ENCODE measurements around the gene SAMD14.

SAMD14 gene

DNA sequence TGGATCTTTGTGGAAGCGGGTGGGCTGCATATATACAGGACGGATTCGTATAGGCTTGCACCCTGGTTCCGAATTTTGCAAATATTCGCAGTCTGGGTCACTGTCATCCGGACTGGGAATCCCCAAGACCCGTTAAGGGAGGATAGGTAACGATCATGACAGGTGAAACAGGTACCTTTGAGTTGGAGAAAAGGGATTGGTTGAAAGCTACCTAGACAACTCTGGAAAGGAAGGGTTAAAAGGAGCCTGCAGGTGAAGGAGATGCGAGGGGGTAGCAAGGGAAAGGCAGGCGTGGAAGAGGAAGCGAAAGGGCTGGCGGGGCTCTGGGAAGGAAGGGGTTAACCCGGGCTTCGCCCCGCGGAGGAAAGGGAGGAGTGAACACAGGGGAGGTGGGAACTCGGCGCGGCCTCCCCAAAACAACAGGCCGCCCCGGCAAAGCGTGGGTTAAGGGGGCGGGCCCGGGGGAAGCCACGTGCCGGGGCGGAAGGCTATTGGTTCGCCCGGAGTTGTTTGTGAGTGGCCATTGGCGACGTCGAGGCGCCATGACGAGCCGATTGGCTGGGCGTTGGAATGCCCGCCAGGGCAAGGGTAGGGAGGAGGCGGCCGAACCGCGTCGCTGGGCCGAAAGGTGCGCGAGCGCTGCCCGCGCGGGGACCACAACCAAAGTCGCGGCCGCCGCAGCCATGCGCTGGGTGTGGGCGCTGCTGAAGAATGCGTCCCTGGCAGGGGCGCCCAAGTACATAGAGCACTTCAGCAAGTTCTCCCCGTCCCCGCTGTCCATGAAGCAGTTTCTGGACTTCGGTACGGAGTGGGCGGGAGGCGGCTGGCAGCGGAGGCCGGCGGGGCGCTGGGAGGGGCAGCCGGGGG, 35.0 kb downstream of the SAMD14 start, which contains the start of gene PDK2:
Gene PDK2, plus strand, starts transcription at position 599 of the 867 bp plus-strand sequence. Its CDS starts 85 bp downstream, at position 684.
- peak; percentile 96 for DNase-seq

- peak; percentile 89 for DNase-seq
These were observed 35.7 kb downstream of the SAMD14 start for GRCh38 chr17:50094243-50094752.

DNA sequence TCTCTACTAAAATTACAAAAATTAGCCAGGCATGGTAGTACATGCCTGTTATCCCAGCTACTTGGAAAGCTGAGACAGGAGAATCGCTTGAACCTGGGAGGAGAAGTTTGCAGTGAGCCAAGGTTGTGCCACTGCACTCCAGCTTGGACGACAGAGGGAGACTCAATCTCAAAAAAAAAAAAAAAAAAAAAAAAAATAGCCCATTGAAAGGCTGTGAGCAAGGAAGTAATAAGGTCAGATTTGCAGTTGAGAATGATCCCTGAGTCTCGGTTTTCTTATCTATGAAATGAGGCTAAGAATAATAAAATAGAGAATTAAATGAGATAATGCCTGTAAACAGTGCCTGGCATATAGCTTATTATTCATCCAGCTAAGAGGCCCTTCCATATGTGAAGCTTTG, 36.2 kb downstream of the SAMD14 start:
- DNase-seq = no peak

DNA sequence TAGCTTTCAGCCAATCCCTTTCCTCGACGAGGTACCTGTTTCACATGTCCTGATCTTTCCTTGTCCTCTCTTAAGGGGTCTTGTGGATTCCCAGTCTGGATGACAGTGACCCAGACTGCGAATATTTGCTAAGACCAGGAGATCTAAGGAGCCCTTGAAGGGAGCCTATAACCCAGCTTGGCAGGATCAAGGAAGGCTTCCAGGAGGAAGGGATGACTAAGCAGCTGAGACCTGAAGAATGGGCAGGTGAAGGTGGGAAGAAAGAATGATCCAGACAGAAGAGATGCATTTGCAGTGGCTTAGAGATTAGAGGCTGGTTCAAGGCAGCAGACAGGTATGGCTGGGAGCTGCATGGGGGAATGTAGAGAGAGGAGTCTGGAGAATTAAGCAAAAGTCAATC, 36.7 kb downstream of the SAMD14 start:
- no peak for DNase-seq

GRCh38 chr17:50091918-50092285, 38.1 kb downstream of the SAMD14 start:
- DNase-seq = no peak

DNA sequence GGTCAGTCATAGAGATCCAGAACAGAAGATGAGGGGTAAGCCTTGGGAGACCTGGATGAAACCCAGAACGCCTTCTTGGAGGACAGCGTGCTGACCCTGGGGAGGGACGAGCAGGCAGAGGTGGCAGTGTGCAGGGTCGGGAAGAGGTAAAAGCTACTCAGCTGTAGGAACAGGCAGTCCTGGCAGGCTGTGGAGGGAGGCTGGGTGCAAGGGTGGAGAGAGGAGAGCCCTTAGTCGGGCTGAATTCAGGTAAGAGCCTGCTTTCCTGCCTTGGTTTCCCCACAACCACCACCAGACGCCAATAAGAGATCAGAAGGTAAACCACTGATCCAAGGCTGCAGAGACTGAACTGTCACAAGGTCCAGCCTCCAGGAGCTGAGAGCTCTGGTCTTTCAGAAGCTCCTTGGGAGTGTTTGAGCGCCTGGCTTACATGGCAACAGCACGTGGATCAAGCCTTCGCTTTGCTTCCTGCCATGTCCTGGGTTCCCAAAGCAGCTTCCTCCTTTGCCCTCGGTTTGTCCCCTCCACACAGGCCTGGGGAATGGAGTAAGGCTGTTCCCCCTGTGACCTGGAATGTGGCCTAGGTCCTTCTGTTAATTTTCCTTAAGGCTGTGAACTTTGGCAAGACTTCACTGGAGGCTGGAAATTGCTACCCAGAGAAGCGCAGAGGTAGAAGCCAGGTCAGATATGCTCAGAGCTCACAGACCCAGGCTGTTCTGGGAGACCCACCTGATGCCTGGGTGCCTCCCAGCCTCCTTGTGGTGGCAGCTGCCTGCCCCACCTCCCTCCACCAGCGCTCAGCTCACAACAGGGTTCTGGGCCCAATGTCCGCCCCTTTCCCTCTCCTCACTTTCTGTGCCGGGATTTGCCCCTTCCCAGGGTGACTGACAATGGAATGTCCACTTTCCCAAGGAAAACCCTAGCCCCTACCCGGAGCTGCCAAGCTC, 38.7 kb downstream of the SAMD14 start:
- no peak for DNase-seq

- no peak for DNase-seq
These were observed 39.9 kb downstream of the SAMD14 start for GRCh38 chr17:50090071-50090470.

- DNase-seq = no peak
These were observed 40.8 kb downstream of the SAMD14 start for GRCh38 chr17:50088952-50089825.

DNA sequence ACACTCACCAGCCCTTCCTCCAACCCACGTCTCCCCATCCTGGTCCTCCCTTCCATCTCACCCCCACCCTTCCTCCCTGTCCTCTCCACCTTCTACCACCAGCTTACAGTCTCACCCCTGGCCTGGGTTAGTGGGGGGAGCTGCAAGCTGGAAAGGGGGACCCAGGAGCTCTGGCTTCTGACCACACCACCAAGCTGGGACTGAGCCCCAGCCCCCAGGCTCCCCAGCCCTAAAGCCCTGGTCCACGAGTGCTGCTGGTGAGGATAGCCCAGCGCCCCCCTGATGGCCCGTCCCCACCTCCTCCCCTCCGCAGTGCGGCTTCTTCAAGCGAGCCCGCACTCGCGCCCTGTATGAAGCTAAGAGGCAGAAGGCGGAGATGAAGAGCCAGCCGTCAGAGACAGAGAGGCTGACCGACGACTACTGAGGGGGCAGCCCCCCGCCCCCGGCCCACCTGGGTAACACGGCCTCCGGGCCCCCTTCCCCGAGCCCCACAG, 42.0 kb downstream of the SAMD14 start:
- DNase-seq = no peak

- peak; percentile 65 for DNase-seq
These were observed 42.6 kb downstream of the SAMD14 start for GRCh38 chr17:50087246-50087911.

GRCh38 chr17:50081757-50082156, 48.2 kb downstream of the SAMD14 start:
- no peak for DNase-seq

GRCh38 chr17:50080827-50081226, 49.1 kb downstream of the SAMD14 start:
- no peak for DNase-seq

DNA sequence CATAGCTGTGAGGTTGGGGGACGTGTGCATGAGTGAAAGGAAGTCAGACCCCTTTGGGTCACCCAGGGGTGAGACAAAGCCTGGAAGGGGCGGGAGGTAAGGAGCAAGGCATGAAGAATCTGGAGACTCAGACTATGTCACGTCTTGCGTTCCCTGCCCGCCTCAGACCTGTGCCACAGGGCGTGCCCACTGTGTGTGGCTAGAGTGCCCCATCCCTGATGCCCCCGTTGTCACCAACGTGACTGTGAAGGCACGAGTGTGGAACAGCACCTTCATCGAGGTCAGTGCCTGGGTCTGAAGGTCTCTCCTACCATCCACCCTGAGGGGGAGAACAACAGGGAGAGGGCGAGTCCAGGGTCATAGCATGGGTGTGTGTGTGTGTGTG, 49.9 kb downstream of the SAMD14 start:
- no peak for DNase-seq

- DNase-seq = no peak
These were observed 50.4 kb downstream of the SAMD14 start for GRCh38 chr17:50079334-50080095.

DNA sequence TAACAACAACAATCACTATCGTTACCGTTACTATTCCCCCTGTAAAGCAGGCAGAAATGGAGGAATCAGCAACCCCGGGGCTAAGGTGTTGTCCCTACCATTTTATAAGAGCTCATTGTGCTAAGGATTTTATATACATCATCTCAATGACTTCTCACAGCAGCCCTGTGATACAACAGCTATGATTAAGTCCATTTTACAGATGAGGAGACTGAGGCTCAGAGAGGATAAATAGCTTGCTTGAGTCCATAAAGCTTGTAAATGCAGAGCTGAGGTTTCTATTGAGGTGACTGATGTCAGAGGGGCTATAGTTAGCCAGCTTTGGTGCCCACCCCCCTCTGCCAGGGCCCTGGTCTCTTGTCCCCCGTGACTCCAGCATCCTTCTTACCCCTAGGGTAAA, 51.5 kb downstream of the SAMD14 start:
- no peak for DNase-seq

- no peak for DNase-seq
These were observed 53.2 kb downstream of the SAMD14 start for GRCh38 chr17:50076591-50077235.

GRCh38 chr17:50076221-50076590, 53.8 kb downstream of the SAMD14 start:
- no peak for DNase-seq

- no peak for DNase-seq
These were observed 54.4 kb downstream of the SAMD14 start for GRCh38 chr17:50075446-50076032.

GRCh38 chr17:50074227-50074626, 55.7 kb downstream of the SAMD14 start:
- DNase-seq = no peak

DNA sequence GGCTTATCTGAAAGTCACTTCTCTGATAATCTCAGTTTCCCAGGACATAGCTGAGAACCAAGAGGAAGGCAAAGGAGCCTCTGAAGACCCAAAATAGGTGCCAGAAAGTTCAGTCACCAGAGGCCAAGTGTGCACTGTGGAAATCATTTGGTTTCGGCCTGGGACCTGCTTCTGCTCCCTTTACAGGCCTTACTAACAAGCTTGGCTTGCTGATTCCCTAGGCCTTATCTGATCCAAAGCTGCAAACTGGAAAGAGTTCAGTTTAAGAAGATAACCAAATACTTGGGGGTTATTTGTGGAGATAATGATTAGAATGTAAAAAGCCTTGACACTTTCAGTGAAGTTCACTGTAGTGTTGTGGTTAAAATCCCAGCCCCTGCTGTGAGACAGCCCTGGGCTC, 57.0 kb downstream of the SAMD14 start:
- no peak for DNase-seq
